Measurements from ENCODE around the gene PDS5B.
A peak's percentile ranks its signal among the peaks of the same experiment; 100 is the strongest.

PDS5B gene

DNA sequence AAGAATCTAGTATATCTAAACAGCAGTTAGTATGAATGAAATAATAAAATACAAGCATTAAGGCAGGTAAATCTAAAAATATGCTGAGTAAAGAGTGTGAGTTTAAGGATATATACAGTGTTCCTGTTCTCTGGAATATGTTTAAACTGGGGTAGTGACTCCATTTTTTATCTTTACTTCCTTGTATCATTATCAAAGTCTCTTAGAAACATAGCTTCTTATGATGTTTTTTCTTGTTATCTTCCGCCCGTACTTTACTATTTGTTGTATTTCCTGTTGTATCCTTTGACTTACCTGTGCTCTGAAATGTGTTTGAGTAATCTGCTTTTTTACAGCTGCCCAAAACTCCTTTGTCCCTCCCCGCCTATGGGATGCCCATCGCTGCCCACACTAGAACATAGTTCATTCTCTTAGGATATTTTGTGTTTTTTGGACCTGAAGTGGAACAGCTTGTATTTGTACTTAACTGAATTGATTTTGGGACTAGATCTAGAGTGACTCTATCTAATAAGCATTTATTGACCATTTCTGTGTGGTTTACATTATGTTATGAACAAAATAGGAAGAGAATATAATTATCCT, 80.8 kb downstream of the PDS5B start:
- DNase-seq (ENCODE audit: insufficient read length, low spot score) (no peak), FAIRE-seq (peak; percentile 6)
- TF ChIP-seq, protein P1, sequence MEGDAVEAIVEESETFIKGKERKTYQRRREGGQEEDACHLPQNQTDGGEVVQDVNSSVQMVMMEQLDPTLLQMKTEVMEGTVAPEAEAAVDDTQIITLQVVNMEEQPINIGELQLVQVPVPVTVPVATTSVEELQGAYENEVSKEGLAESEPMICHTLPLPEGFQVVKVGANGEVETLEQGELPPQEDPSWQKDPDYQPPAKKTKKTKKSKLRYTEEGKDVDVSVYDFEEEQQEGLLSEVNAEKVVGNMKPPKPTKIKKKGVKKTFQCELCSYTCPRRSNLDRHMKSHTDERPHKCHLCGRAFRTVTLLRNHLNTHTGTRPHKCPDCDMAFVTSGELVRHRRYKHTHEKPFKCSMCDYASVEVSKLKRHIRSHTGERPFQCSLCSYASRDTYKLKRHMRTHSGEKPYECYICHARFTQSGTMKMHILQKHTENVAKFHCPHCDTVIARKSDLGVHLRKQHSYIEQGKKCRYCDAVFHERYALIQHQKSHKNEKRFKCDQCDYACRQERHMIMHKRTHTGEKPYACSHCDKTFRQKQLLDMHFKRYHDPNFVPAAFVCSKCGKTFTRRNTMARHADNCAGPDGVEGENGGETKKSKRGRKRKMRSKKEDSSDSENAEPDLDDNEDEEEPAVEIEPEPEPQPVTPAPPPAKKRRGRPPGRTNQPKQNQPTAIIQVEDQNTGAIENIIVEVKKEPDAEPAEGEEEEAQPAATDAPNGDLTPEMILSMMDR (IDR thresholded peaks at IDR 0.05; ENCODE audit: insufficient read depth, missing control alignments): no peak

DNA sequence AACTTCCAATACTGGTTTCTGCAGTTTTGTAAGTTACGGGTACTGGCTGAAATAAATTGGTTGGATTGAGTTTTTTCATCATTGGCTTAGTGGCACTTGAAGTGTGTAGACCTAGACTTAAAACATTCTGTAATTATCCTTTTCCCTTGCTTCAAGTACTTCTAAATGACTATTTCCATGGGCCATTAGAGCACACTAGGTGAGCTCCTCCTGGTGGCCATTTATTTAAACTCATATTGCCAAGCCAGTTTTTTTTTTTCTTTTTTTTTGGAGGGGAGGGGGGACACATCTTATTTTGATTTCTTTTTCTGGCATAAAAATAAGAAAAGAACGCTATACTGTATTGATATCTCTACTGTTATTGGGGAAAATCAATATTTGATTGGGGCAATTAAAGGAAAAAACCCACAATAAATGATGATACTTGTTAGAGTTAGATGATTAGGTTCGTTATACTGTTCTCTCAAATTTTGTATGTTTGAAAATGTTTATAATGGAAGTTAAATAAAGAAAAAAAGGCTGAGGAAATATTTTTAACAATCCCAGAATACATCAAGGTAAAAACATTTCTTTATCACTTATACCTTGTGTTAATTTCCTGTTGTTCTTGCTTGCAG, 82.9 kb downstream of the PDS5B start:
- DNase-seq (ENCODE audit: insufficient read length, low spot score): no peak
- TF ChIP-seq, protein P1 (IDR thresholded peaks at IDR 0.05; ENCODE audit: insufficient read depth, missing control alignments): peak; percentile 63
- no peak for FAIRE-seq

DNA sequence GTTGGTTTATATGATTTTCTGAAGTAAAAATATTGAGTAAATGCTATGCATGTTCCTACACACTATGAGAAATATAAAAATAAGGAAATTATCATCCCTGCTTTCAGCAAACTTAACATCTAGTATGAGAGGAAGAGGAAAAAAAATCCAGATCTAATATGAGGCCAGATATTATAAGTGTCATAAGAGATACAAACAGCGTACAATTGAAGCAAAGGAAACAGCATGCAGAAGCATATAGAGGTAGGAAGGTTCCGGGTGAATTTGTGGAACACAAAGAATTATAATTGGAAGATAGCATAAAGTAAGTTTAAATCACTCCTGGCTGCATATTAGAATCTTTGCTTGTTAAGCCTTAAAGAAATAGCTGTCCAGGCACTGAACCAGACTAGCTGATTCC, 88.3 kb downstream of the PDS5B start:
- no peak for FAIRE-seq
- TF ChIP-seq, protein P1 (IDR thresholded peaks at IDR 0.05; ENCODE audit: insufficient read depth, missing control alignments): no peak
- no peak for DNase-seq (ENCODE audit: insufficient read length, low spot score)

DNA sequence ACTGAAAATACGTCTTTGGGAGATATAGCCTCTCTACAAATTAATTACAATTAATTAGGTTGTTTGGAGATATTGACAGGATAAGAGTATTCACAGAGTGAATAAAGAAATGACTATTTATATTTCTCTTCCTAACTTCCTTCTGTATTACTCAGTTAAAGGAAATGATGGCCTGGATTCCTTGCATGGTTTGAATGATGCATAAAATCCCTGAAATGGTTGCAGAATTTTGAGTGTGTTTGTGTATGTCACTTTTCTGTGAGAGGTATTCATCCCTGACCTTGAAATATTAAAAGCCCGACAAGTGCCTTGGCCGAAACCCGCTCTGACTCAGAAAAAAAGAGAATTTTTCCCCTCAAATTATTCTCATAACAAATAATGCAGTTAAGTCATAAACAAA, 90.0 kb downstream of the PDS5B start:
- DNase-seq (ENCODE audit: insufficient read length, low spot score) (no peak), FAIRE-seq (no peak)
- TF ChIP-seq, protein P1 (IDR thresholded peaks at IDR 0.05; ENCODE audit: insufficient read depth, missing control alignments): no peak

DNA sequence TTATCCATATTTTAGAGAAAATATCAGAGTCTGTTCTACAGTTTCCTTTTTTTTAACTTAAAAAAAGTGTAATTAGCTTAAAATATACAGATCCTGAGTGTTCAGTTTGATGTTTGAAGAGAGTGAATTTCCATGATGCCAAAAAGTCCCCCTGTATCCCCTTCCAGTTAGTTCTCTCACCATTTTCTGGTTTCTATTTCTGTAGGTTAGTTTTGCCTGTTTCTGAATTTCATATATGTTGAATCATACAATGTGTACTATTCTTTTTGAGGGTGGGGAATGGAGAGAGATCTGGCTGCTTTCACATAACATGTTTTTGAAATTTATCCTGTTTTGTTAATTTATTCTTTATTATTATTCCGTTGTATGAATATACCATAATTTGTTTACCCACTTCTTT, 95.9 kb downstream of the PDS5B start:
- DNase-seq (ENCODE audit: insufficient read length, low spot score) (no peak), FAIRE-seq (no peak)
- TF ChIP-seq, protein P1 (IDR thresholded peaks at IDR 0.05; ENCODE audit: insufficient read depth, missing control alignments): no peak

DNA sequence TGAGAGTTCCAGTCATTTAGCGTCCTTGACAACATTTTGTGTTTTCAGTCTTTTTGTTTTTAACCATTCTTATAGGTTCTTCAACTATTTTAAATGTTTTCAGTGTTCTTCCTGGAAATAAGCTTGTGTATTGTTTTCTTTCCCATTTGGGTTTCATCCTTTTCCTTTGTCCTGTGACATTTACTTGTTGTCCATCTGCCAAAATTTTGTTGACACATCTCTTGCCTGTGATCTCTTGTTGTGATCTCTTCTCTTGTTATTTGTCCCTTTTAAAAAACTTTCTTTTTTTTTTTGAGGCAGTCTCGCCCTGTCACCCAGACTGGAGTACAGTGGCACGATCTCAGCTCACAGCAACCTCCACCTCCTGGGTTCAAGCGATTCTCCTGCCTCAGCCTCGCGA, 96.5 kb downstream of the PDS5B start:
- TF ChIP-seq, protein P1 (IDR thresholded peaks at IDR 0.05; ENCODE audit: insufficient read depth, missing control alignments): no peak
- DNase-seq (ENCODE audit: insufficient read length, low spot score): no peak
- no peak for FAIRE-seq

DNA sequence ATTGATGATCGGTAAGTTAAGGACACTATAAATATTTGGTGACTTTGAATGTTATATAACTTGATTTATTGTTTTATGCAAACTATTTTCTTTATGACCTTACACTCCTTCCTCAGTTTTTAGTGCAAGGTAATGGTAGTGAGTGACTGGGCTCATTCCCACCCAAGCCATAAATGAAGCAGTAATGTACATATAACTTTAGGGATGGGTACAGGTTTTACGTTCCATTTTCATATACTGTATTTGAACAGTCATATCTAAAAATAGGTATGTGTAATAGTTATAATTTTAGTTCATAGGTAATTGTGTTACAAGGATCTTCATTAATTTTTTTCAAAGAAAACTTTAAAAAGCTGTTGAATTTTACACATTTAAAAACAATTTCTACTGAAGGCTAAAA, 101.0 kb downstream of the PDS5B start:
- FAIRE-seq (no peak), DNase-seq (ENCODE audit: insufficient read length, low spot score) (no peak)
- TF ChIP-seq, protein P1 (IDR thresholded peaks at IDR 0.05; ENCODE audit: insufficient read depth, missing control alignments): no peak
